WTC11 (cell line): Measurements from ENCODE around the gene ANTKMT. TPM values are rescaled to one million over a fixed set of nuclear protein-coding genes. Genes with fewer than 3 reads are reported as not detected.

ENCODE experiments used
- ATAC-seq: fragments of 200-7000 bp; cut with Tn5 transposase; 2 replicates; pipeline ENCODE4 v1.10.0; 2021; ENCODE audit warnings: mild to moderate bottlenecking, moderate library complexity
- CTCF ChIA-PET: fragments of 300-600 bp; sonication (Branson Sonifier 250); formaldehyde crosslinking; loops from one replicate; lab custom pipeline; 2021; ENCODE audit warnings: antibody characterized with exemption; lab: Charles Lee
- POLR2A ChIA-PET: fragments of 350-600 bp; sonication (Branson Sonifier 250); formaldehyde crosslinking; loops from one replicate; lab custom pipeline; 2021; ENCODE audit warnings: antibody characterized with exemption; lab: Charles Lee
- DNase-seq: peaks from one replicate; pipeline ENCODE4 v3.0.0; 2021; ENCODE audit warnings: low spot score
- H3K27ac Mint-ChIP-seq: 2 replicates; pipeline ENCODE4 v1.8.0; 2021; ENCODE audit warnings: mixed read lengths
- H3K27me3 Mint-ChIP-seq: 2 replicates; pipeline ENCODE4 v1.8.0; 2021; ENCODE audit warnings: low read depth, mild to moderate bottlenecking, moderate library complexity, mixed read lengths
- H3K36me3 Mint-ChIP-seq: 2 replicates; pipeline ENCODE4 v1.8.0; 2021; ENCODE audit warnings: mixed read lengths
- H3K4me1 Mint-ChIP-seq: 2 replicates; pipeline ENCODE4 v1.8.0; 2022; ENCODE audit warnings: mixed read lengths
- H3K4me3 Mint-ChIP-seq: 2 replicates; pipeline ENCODE4 v1.8.0; 2021; ENCODE audit warnings: mild to moderate bottlenecking, moderate library complexity, mixed read lengths
- H3K9me3 Mint-ChIP-seq: 2 replicates; pipeline ENCODE4 v1.8.0; 2021; ENCODE audit warnings: mixed read lengths
- ATF2 ChIP-seq: sonication (generic); formaldehyde crosslinking; IDR thresholded peaks from 2 replicates; pipeline ENCODE4 v1.8.1; 2022; ENCODE audit warnings: low read depth, missing genetic modification reagents, borderline replicate concordance
- CDX4 ChIP-seq: fragments of 250-450 bp; sonication (Bioruptor Pico); IDR thresholded peaks from 2 replicates; pipeline ENCODE4 v1.9.0; 2021; ENCODE audit warnings: moderate library complexity, mild to moderate bottlenecking, inconsistent platforms, borderline replicate concordance
- CREB1 ChIP-seq: sonication (generic); formaldehyde crosslinking; IDR thresholded peaks from 2 replicates; pipeline ENCODE4 v1.8.0; 2023; ENCODE audit warnings: mild to moderate bottlenecking, missing genetic modification reagents
- CTCF ChIP-seq: fragments of 200-600 bp; IDR thresholded peaks from 2 replicates; pipeline ENCODE4 v1.8.0; 2022; ENCODE audit warnings: antibody characterized with exemption
- GRHL2 ChIP-seq: fragments of 250-450 bp; sonication (Bioruptor Pico); IDR thresholded peaks from 2 replicates; pipeline ENCODE4 v1.8.0; 2022; ENCODE audit warnings: mild to moderate bottlenecking, moderate library complexity; ENCODE audit not compliant: insufficient replicate concordance, severe bottlenecking
- IRF2 ChIP-seq: sonication (generic); formaldehyde crosslinking; IDR thresholded peaks from 2 replicates; pipeline ENCODE4 v1.8.0; 2022; ENCODE audit warnings: low read depth, missing genetic modification reagents, borderline replicate concordance
- KAT7 ChIP-seq: sonication (generic); formaldehyde crosslinking; IDR thresholded peaks from 2 replicates; pipeline ENCODE4 v1.8.1; 2023; ENCODE audit warnings: missing genetic modification reagents, mild to moderate bottlenecking, borderline replicate concordance
- NR2C2 ChIP-seq: sonication (generic); formaldehyde crosslinking; IDR thresholded peaks from 2 replicates; pipeline ENCODE4 v1.8.0; 2022; ENCODE audit warnings: mild to moderate bottlenecking, missing genetic modification reagents
- PREB ChIP-seq: sonication (generic); formaldehyde crosslinking; IDR thresholded peaks from 2 replicates; pipeline ENCODE4 v1.8.1; 2022; ENCODE audit warnings: mild to moderate bottlenecking, missing genetic modification reagents, moderate library complexity, borderline replicate concordance
- TEAD4 ChIP-seq: sonication (generic); formaldehyde crosslinking; IDR thresholded peaks from 2 replicates; pipeline ENCODE4 v1.8.0; 2022; ENCODE audit warnings: mild to moderate bottlenecking, missing genetic modification reagents
- ZNF281 ChIP-seq: sonication (generic); formaldehyde crosslinking; IDR thresholded peaks from 2 replicates; pipeline ENCODE4 v1.8.0; 2023; ENCODE audit warnings: mild to moderate bottlenecking, missing genetic modification reagents
- total RNA-seq: library from RNA; stranded (reverse); gene quantifications from 3 replicates; pipeline ENCODE4 v1.2.3, GENCODE V29; 2021
- TF ChIP-seq, protein P1 (sequence below): fragments of 250-450 bp; sonication (Bioruptor Pico); IDR thresholded peaks from 2 replicates; pipeline ENCODE4 v1.8.0; 2021; ENCODE audit warnings: mild to moderate bottlenecking

Gene ANTKMT
- total RNA-seq, 1 experiment from 2014 or later = 40.6 TPM

DNA sequence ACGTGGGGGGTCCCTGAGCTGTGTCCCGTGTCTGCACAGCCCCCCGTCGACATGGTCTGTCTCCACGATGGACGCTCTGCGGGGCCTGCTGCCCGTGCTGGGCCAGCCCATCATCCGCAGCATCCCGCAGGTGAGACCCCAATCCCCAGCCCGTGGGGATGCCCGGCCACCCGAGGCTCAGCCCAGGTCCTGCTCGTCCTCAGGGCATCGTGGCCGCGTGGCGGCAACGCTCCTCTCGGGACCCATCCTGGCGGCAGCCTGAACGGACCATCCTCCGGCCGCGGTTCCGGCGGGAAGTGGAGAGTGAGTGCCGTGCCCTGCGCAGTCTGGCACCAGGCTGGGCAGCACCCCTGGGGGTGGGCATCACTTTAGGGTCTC is 44.5 kb downstream of the ANTKMT start:
- CTCF ChIA-PET = interaction anchor here (1.4 kb wide), 1 partner anchor 22 kb away, joined by 4 read pairs; no protein-coding TSS in a partner anchor
- POLR2A ChIA-PET = no interaction called here
- Mint-ChIP-seq H3K27me3 (no peaks in the 10 kb centered on the region), H3K9me3 (no peaks in the 10 kb centered on the region), H3K4me3 (no peak overlapping the region), H3K27ac (no peak overlapping the region), H3K4me1 (no peaks in the 10 kb centered on the region)
- DNase-seq (no peak), ATAC-seq (no peak)
- no peak for TF ChIP-seq PREB (CRISPR knock-in tag)
- no peak for TF ChIP-seq NR2C2 (CRISPR knock-in tag)
- TF ChIP-seq CDX4 (CRISPR knock-in tag) = no peak
- TF ChIP-seq GRHL2 (CRISPR knock-in tag) = no peak
- TF ChIP-seq TEAD4 (CRISPR knock-in tag) = no peak
- TF ChIP-seq, all 79 proteins: peak for 0
- H3K36me3 Mint-ChIP-seq = no peaks in the 10 kb centered on the region

DNA sequence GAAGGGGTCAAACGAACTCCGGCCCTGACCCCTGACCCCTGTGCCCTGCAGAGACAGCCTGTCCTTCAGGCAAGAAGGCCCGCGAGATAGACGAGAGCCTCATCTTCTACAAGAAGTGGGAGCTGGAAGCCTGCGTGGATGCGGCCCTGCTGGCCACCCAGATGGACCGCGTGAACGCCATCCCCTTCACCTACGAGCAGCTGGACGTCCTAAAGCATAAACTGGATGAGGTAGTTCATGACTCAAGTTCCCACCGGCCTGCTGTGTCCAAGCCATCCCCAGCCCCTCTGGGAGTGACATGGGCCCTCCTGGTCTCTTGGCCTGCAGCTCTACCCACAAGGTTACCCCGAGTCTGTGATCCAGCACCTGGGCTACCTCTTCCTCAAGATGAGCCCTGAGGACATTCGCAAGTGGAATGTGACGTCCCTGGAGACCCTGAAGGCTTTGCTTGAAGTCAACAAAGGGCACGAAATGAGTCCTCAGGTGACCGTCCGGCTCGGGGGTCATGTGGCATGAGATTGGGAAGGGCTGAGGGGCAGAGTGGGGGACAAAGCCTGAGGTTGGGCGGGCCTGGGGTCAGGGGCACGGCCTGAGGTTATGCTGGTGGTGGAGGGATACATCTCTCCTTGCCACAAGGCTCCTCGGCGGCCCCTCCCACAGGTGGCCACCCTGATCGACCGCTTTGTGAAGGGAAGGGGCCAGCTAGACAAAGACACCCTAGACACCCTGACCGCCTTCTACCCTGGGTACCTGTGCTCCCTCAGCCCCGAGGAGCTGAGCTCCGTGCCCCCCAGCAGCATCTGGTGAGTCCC is 45.3 kb downstream of the ANTKMT start:
- ATAC-seq = no peak
- H3K4me1 Mint-ChIP-seq = no peaks in the 10 kb centered on the region
- CTCF ChIA-PET = interaction anchor here (1.4 kb wide), 1 partner anchor 23 kb away, joined by 4 read pairs; no protein-coding TSS in a partner anchor
- TF ChIP-seq, protein P1, sequence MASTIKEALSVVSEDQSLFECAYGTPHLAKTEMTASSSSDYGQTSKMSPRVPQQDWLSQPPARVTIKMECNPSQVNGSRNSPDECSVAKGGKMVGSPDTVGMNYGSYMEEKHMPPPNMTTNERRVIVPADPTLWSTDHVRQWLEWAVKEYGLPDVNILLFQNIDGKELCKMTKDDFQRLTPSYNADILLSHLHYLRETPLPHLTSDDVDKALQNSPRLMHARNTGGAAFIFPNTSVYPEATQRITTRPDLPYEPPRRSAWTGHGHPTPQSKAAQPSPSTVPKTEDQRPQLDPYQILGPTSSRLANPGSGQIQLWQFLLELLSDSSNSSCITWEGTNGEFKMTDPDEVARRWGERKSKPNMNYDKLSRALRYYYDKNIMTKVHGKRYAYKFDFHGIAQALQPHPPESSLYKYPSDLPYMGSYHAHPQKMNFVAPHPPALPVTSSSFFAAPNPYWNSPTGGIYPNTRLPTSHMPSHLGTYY (CRISPR knock-in tag) = no peak
- no peak for TF ChIP-seq CREB1
- no peak for TF ChIP-seq ATF2 (CRISPR knock-in tag)
- TF ChIP-seq CTCF = no peak
- TF ChIP-seq GRHL2 (CRISPR knock-in tag) = no peak
- TF ChIP-seq KAT7 (CRISPR knock-in tag) = no peak
- no peak for TF ChIP-seq IRF2
- no peak for TF ChIP-seq ZNF281 (CRISPR knock-in tag)
- TF ChIP-seq, all 79 proteins: peak for 0
- POLR2A ChIA-PET = no interaction called here
- Mint-ChIP-seq H3K27me3 (no peaks in the 10 kb centered on the region), H3K4me3 (no peak overlapping the region), H3K36me3 (no peaks in the 10 kb centered on the region), H3K27ac (peak overlapping the region; percentile 32), H3K9me3 (no peaks in the 10 kb centered on the region)
- DNase-seq = no peak
